SKM-1 treated with dmso at 0.1 percent for 144 hours (cell line): Measurements from ENCODE around the gene SLITRK1.

Experiments
- DNase-seq: peaks from one replicate; lab custom pipeline; 2025; ENCODE audit not compliant: unreplicated experiment; lab: John Stamatoyannopoulos, UW

The SLITRK1 gene, protein sequence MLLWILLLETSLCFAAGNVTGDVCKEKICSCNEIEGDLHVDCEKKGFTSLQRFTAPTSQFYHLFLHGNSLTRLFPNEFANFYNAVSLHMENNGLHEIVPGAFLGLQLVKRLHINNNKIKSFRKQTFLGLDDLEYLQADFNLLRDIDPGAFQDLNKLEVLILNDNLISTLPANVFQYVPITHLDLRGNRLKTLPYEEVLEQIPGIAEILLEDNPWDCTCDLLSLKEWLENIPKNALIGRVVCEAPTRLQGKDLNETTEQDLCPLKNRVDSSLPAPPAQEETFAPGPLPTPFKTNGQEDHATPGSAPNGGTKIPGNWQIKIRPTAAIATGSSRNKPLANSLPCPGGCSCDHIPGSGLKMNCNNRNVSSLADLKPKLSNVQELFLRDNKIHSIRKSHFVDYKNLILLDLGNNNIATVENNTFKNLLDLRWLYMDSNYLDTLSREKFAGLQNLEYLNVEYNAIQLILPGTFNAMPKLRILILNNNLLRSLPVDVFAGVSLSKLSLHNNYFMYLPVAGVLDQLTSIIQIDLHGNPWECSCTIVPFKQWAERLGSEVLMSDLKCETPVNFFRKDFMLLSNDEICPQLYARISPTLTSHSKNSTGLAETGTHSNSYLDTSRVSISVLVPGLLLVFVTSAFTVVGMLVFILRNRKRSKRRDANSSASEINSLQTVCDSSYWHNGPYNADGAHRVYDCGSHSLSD

DNA sequence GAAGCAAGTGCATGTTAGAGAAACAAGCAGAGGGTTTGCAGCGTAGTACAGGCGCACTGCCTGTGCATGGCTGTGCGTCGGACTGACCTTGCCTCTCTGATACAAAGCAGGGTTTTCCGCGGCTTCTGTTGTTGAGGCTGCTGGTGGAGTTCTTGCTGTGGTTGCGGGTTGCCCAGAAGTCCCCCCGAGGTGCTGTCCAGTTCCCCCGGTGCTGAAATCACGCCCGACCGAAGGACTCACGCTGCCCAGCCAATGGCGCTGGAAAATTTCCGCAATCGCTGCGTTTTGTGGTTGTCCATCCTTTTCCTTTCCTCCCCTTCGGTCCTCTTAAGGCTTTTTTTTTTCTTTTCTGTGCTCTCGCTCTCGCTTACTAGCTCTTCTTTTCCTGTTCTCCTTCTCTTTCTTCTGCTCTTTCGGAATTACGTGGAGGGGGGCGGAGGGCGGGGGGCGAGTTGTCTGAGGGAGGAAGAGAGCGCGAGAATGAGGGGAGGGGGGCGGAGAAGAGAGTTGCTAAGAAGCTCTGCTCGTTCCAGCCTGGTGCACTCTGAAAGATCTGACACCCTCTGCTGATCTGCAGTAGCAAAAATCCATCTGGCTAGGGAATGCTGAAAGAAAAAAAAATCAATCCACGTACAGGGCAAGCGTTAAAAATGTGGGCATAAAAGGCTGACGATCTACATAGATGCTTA, at the start of gene SLITRK1:
TSS of gene SLITRK1 (minus strand) at position 558 of the 689 bp plus-strand sequence. CDS start 967 bp downstream, outside the sequence.
- no peak for DNase-seq

DNA sequence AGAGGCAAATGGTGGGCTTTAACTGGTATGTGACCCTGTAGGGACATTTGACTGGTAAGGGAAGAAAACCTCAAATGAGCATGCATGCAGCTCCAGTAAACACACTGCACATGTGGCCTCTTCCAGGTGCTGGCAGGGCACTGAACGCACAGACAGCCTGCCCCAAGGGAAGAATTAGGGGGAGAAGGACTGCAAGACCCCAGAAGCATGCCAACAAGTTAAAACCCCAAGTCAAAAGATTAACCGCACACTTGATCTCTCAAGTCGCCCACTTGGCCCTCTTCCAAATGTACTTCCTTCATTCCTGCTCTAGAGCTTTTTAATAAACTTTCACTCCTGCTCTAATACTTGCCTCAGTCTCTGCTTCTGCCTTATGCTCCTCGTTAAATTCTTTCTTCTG, 46.9 kb upstream of the SLITRK1 start:
- no peak for DNase-seq

- no peak for DNase-seq
Observed at GRCh38 chr13:83919775-83920174, 37.5 kb upstream of the SLITRK1 start.

GRCh38 chr13:83914368-83914767, 32.1 kb upstream of the SLITRK1 start:
- no peak for DNase-seq

DNA sequence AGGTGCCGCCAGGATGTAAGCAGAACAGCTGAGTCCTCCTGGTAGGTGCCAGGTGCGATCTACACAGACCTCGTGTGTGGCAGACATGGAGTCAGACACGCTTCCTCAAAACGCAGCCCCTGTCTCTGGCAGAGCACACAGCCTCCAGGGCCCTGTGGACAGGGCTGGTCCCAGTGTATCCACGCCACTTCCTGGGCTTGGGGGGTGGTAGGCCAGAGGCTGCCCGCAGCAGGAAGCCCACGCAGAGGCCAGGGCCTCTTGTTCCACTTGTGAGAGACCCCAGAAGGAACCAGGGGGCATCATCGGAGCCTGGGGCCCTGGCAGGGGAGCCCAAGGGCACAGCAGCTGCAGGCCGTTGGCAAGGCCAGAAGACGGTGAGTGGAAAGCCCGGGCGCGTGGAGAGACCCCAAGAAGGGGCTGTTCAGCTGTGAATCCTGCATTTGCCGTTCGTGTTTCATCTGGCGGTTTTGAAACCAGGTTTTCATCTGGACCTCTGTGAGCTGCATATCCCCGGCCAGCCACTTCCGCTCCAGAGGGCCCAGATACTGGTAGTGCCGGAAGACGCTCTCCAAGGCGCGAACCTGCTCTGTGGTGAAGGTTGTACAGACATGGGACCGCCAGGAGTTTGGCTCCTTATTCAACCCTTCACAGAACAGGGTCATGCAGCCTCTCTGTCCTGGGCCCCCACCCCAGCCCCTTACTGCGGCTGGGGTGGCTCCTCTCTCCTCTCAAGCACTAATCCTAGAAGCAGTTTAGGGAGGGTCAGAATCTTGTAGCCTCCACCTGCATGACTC, 25.1 kb upstream of the SLITRK1 start:
- no peak for DNase-seq

GRCh38 chr13:83906240-83906820, 24.1 kb upstream of the SLITRK1 start:
- no peak for DNase-seq

GRCh38 chr13:83905641-83906040, 23.4 kb upstream of the SLITRK1 start:
- DNase-seq: no peak

DNA sequence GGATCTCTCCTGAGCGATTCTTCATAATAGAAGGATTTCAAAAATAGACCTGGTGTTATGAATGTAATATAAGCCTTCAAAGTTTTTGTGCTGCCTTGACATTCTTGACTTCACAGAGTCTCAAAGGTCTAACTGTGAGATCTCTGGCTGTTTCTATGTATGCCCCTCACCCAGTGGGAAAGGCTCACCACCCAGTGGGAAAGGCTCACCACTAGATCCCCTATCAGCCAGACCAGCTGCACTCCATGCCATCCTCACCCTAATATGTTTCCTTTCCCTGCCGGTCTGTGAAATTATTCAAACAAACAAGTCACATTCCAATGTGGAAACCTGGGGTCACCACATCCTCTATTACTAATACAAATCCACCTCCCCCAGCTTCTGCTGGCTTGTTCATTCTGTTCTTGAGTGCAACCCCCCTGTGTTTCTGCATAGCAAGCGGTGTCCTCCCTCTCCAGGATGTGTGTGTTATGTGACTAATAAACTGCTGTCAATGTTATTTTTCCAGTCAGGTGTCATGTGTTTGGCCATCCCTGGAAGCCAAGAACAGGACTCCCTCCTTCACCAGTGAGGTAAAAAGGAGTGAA, 13.8 kb upstream of the SLITRK1 start:
- DNase-seq: no peak

DNA sequence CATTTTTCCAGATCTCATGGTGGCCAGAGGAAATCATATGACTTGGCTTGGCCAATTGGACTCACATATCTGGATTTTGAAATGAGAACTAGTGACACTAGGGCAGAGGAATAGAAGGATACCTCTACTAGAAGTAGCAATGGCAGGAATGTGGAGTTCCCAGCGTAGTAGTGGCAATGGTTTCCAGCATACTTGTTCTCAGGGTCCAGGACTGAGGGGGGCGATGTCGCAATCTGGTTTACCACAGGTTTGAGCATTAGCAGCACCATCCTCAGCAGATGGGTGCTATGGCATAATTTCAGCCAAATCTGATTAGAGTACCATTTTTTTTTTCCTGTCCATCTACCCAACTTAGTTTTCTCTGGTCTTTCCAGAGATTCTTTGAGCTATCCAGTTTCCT, 8.1 kb upstream of the SLITRK1 start:
- no peak for DNase-seq

DNA sequence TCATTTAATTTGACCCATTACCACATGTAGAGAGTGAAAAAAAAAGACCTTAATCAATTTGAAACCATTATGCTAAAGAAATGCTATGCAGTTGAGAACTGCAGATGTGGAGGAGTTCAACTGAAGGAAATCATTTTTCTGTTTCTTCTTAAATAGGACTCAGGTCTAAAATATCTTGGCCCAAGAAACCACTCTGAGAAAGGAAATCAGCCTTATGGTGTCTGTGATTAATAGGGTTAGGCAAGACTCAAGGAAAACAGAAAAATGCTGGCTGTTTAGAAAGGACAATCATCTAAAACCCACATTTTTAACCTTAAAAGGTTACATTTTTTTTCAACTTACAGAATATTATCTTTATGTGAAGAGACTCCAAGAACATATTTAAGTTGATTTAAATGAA, 1.9 kb upstream of the SLITRK1 start:
- no peak for DNase-seq

- DNase-seq: no peak
Observed at GRCh38 chr13:83883061-83883523, 818 bp upstream of the SLITRK1 start.

- DNase-seq: no peak
Observed at GRCh38 chr13:83882606-83882959, 309 bp upstream of the SLITRK1 start.

GRCh38 chr13:83881140-83881684, 1.1 kb downstream of the SLITRK1 start:
- no peak for DNase-seq

DNA sequence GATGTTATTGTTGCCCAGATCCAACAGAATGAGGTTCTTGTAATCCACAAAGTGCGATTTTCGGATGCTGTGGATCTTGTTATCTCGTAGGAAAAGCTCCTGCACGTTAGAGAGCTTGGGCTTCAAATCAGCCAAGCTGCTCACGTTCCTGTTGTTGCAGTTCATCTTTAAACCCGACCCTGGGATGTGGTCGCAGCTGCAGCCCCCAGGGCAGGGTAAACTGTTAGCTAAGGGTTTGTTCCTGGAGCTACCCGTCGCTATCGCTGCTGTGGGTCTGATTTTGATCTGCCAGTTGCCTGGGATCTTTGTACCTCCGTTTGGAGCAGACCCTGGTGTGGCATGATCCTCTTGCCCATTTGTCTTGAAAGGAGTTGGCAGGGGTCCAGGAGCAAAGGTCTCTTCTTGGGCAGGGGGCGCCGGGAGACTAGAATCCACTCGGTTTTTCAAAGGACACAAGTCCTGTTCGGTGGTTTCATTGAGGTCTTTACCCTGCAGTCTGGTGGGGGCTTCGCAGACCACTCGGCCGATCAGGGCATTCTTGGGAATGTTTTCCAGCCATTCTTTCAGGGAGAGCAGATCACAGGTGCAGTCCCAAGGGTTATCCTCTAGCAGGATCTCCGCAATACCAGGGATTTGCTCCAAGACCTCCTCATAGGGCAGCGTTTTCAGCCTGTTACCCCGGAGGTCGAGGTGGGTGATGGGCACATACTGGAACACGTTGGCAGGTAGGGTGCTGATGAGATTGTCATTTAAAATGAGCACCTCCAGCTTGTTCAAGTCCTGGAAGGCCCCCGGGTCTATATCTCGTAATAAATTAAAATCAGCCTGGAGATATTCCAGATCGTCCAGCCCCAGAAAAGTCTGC, 1.8 kb downstream of the SLITRK1 start:
- no peak for DNase-seq

DNA sequence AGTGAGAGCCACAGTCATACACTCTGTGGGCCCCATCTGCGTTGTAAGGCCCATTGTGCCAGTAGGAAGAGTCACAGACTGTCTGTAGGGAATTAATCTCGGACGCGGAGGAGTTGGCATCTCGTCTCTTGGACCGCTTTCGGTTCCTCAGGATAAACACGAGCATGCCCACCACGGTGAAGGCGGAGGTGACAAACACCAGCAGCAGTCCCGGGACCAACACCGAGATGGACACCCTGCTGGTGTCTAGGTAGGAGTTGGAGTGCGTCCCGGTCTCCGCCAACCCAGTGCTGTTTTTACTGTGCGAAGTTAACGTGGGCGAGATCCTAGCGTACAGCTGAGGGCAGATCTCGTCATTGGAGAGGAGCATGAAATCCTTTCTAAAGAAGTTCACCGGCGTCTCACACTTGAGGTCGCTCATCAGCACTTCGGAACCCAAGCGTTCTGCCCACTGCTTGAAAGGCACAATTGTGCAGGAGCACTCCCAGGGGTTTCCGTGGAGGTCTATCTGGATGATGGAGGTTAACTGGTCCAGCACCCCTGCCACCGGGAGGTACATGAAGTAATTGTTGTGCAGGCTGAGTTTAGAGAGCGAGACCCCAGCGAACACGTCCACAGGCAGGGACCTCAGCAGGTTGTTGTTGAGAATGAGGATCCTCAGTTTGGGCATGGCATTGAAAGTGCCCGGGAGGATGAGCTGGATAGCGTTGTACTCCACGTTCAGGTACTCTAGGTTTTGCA, 2.7 kb downstream of the SLITRK1 start:
- DNase-seq: no peak

DNA sequence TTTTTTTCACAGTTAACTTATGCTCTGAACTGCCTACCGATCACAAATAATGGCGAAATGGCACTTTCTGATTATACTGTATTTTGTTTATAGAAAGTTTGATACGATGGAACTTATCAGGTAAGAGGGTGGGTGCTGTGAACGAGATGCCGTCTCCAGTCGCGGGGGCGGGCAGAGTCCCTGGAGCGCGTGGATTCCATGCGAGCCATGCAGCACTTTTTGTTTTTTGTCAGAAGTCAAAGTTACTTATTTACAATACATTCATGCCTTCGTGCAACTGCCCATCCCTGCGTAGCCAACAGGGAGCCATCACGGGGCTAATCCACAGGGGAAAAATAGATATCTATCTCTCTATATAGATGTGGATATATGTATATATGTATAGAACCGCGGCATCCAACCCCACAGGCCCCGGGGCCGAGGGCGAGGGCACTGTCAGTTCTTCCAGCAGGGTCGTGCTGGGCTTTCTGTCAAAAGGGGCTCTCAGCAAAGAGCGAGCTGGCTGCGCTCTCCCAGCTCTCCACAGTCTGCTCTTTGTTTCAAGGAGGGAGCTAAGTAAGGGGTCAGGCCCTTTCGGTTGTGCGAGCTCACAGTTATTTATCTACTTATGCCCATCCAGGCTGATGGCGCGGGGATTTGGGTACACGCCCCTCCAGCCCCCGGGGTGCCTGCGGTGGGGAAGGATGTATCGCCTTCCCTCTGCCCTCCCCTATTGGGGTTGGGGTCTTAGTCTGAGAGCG, 3.4 kb downstream of the SLITRK1 start:
- DNase-seq: no peak

DNA sequence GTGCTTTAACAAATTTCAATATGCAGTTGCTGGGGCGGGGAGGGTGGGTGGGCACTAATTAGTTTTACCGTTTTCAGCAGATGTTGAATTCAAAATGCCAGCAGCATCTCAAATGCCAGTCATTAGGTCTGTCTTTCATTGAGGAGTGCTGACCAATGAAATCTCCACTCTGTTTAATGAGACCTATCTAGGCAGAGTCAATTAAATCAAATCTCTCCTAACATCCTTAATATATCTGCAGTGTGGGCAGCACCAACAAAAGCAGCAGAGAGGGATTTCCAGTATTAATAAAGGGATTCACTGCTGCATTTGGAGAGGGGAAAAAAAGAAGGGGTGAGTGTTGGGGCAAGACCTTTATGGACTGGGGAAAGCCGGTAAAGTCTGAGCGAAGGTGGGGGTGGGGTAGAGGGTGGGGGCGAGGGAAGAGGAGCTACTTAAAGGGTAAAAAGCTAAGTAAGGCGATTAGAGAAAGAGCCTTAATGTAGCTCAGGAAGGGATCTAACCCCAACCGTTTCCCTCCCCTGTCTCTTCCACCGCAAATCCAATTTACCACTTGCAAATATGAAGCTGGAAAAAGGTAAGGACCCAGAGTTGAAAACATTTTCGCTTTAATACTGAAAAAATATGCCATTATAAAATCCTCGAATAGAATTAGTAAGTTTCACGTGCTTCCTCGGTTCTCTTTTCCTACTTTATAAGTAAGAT, 4.5 kb downstream of the SLITRK1 start:
- DNase-seq: no peak
